Measurements from ENCODE around the gene PHGDH. TPM values are rescaled to one million over a fixed set of nuclear protein-coding genes. Genes with fewer than 3 reads are reported as not detected.

PHGDH gene
- total RNA-seq, 1 donor from 2014 or later: 371 TPM

DNA sequence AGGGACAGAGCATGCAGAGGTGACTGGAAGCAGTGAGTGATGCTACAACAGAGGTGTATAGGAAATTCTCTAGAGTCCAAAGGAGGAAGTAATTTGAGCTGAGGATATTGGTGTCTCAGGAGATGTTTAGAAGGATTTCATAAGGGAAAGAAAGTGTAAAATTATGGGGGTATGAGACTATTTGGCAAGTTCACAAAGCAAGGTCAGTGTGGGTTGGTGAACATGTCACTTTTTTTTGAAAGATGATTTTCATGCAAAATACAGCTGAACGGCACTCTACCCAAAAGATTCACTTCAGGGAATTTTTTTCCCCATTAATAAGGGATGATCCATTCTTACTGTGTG lies 32.8 kb downstream of the PHGDH start:
- no peaks in the 10 kb centered on the region for H3K9me3 ChIP-seq (ENCODE audit: insufficient read depth, low read depth, low read length)
- no peaks in the 10 kb centered on the region for H3K27me3 ChIP-seq (ENCODE audit: insufficient read depth, low read length)
- no peak overlapping the region for H3K27ac Mint-ChIP-seq (ENCODE audit: unreplicated experiment)
- no peak overlapping the region for H2AFZ ChIP-seq (ENCODE audit: low read depth, low read length)
- peaks cover 2% of the 10 kb centered on the region for H3K9me3 Mint-ChIP-seq (ENCODE audit: unreplicated experiment)
- peaks cover 31% of the 10 kb centered on the region for H3K36me3 Mint-ChIP-seq (ENCODE audit: low read depth, unreplicated experiment)
- H3K4me1 Mint-ChIP-seq (ENCODE audit: low read depth, unreplicated experiment): peaks cover 21% of the 10 kb centered on the region
- TF ChIP-seq, protein P1, sequence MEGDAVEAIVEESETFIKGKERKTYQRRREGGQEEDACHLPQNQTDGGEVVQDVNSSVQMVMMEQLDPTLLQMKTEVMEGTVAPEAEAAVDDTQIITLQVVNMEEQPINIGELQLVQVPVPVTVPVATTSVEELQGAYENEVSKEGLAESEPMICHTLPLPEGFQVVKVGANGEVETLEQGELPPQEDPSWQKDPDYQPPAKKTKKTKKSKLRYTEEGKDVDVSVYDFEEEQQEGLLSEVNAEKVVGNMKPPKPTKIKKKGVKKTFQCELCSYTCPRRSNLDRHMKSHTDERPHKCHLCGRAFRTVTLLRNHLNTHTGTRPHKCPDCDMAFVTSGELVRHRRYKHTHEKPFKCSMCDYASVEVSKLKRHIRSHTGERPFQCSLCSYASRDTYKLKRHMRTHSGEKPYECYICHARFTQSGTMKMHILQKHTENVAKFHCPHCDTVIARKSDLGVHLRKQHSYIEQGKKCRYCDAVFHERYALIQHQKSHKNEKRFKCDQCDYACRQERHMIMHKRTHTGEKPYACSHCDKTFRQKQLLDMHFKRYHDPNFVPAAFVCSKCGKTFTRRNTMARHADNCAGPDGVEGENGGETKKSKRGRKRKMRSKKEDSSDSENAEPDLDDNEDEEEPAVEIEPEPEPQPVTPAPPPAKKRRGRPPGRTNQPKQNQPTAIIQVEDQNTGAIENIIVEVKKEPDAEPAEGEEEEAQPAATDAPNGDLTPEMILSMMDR (IDR thresholded peaks at IDR 0.05; ENCODE audit: insufficient read depth, low read depth, low read length): no peak
- TF ChIP-seq EZH2 (IDR thresholded peaks at IDR 0.05; ENCODE audit: insufficient read depth, low read length): no peak
- FAIRE-seq (no peak), DNase-seq (ENCODE audit: low read depth) (no peak)
- H3K36me3 ChIP-seq (ENCODE audit: insufficient read depth, low read length): peaks cover 3% of the 10 kb centered on the region
- no peak overlapping the region for H3K27ac ChIP-seq (ENCODE audit: low read depth, low read length)
- no peaks in the 10 kb centered on the region for H4K20me1 ChIP-seq (ENCODE audit: insufficient read depth, low read length)
- H3K79me2 ChIP-seq (ENCODE audit: insufficient read depth, low read length): no peaks in the 10 kb centered on the region
- no peak overlapping the region for H3K4me3 ChIP-seq (ENCODE audit: insufficient read depth, low read depth, low read length)
- peaks cover 6% of the 10 kb centered on the region for H3K27me3 Mint-ChIP-seq (ENCODE audit: low read depth, unreplicated experiment)
- H3K4me2 ChIP-seq (ENCODE audit: low read length): no peak overlapping the region
- H3K9ac ChIP-seq (ENCODE audit: low read length): no peak overlapping the region
- no peak overlapping the region for H3K4me3 Mint-ChIP-seq (ENCODE audit: unreplicated experiment)
- H3K4me1 ChIP-seq (ENCODE audit: insufficient read depth, low read length): peaks cover 3% of the 10 kb centered on the region

DNA sequence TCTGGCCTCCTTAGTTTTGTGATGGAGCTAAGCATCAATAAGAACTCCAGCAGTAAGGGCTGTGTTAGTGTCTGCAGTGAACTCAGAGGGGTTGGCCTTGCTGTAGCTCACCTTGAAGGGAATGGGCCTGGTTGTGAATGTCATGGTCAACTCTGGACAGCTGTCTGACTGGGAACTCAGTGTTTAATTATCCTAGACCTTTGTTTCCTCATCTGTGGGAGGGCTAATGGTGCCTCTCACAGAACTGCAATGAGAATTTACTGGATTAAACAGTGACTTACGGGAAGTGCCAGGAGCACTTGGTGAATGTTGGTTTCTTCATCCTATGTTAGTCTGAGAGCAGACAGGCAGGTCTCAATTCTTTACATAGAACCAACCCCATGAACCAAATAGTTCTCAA lies 33.3 kb downstream of the PHGDH start:
- DNase-seq (ENCODE audit: low read depth) (no peak), FAIRE-seq (no peak)
- Mint-ChIP-seq H3K4me3 (ENCODE audit: unreplicated experiment) (no peak overlapping the region), H3K27ac (ENCODE audit: unreplicated experiment) (peak overlapping the region; percentile 2), H3K4me1 (ENCODE audit: low read depth, unreplicated experiment) (peaks cover 21% of the 10 kb centered on the region), H3K36me3 (ENCODE audit: low read depth, unreplicated experiment) (peaks cover 26% of the 10 kb centered on the region), H3K9me3 (ENCODE audit: unreplicated experiment) (peaks cover 3% of the 10 kb centered on the region), H3K27me3 (ENCODE audit: low read depth, unreplicated experiment) (peaks cover 10% of the 10 kb centered on the region)
- Histone ChIP-seq H3K9me3 (ENCODE audit: insufficient read depth, low read depth, low read length) (no peaks in the 10 kb centered on the region), H3K27me3 (ENCODE audit: insufficient read depth, low read length) (peaks cover 4% of the 10 kb centered on the region), H3K79me2 (ENCODE audit: insufficient read depth, low read length) (no peaks in the 10 kb centered on the region), H3K4me1 (ENCODE audit: insufficient read depth, low read length) (peaks cover 3% of the 10 kb centered on the region), H4K20me1 (ENCODE audit: insufficient read depth, low read length) (no peaks in the 10 kb centered on the region), H3K9ac (ENCODE audit: low read length) (no peak overlapping the region), H2AFZ (ENCODE audit: low read depth, low read length) (no peak overlapping the region), H3K4me3 (ENCODE audit: insufficient read depth, low read depth, low read length) (no peak overlapping the region), H3K27ac (ENCODE audit: low read depth, low read length) (no peak overlapping the region), H3K4me2 (ENCODE audit: low read length) (no peak overlapping the region), H3K36me3 (ENCODE audit: insufficient read depth, low read length) (no peaks in the 10 kb centered on the region)
- TF ChIP-seq, protein P1 (IDR thresholded peaks at IDR 0.05; ENCODE audit: insufficient read depth, low read depth, low read length): no peak
- TF ChIP-seq EZH2 (IDR thresholded peaks at IDR 0.05; ENCODE audit: insufficient read depth, low read length): no peak

DNA sequence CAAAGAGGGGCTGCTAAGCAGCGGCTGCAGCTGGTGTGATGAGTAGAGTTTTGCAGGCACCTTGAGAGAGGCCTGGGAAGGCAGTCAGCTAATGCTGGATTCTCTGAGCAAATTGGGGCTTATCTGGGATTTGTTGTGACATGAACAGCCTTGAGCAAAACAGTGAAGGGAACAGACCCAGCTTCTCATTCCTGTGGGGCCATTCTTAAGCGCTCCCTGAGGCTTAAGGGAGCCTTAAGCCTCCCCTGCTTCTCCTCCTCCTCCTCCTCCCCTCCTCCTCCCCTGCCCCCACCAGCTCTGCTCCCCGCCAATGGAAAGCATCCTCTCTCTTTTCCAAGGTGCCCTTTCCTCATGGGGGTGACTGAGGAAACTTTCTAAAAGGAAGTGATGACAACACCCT lies 35.7 kb downstream of the PHGDH start:
- FAIRE-seq (no peak), DNase-seq (ENCODE audit: low read depth) (no peak)
- peaks cover 16% of the 10 kb centered on the region for H3K36me3 Mint-ChIP-seq (ENCODE audit: low read depth, unreplicated experiment)
- H3K27ac ChIP-seq (ENCODE audit: low read depth, low read length): no peak overlapping the region
- H3K79me2 ChIP-seq (ENCODE audit: insufficient read depth, low read length): no peaks in the 10 kb centered on the region
- no peak overlapping the region for H3K27ac Mint-ChIP-seq (ENCODE audit: unreplicated experiment)
- TF ChIP-seq, protein P1 (IDR thresholded peaks at IDR 0.05; ENCODE audit: insufficient read depth, low read depth, low read length): no peak
- TF ChIP-seq EZH2 (IDR thresholded peaks at IDR 0.05; ENCODE audit: insufficient read depth, low read length): no peak
- H3K27me3 ChIP-seq (ENCODE audit: insufficient read depth, low read length): peaks cover 8% of the 10 kb centered on the region
- no peak overlapping the region for H3K9ac ChIP-seq (ENCODE audit: low read length)
- H3K4me3 Mint-ChIP-seq (ENCODE audit: unreplicated experiment): no peak overlapping the region
- H3K36me3 ChIP-seq (ENCODE audit: insufficient read depth, low read length): no peaks in the 10 kb centered on the region
- no peak overlapping the region for H3K4me3 ChIP-seq (ENCODE audit: insufficient read depth, low read depth, low read length)
- H2AFZ ChIP-seq (ENCODE audit: low read depth, low read length): no peak overlapping the region
- peaks cover 18% of the 10 kb centered on the region for H3K27me3 Mint-ChIP-seq (ENCODE audit: low read depth, unreplicated experiment)
- H3K4me1 Mint-ChIP-seq (ENCODE audit: low read depth, unreplicated experiment): peaks cover 12% of the 10 kb centered on the region
- H3K9me3 Mint-ChIP-seq (ENCODE audit: unreplicated experiment): peaks cover 3% of the 10 kb centered on the region
- no peaks in the 10 kb centered on the region for H3K9me3 ChIP-seq (ENCODE audit: insufficient read depth, low read depth, low read length)
- H3K4me1 ChIP-seq (ENCODE audit: insufficient read depth, low read length): no peaks in the 10 kb centered on the region
- H3K4me2 ChIP-seq (ENCODE audit: low read length): no peak overlapping the region
- H4K20me1 ChIP-seq (ENCODE audit: insufficient read depth, low read length): no peaks in the 10 kb centered on the region

Measured in astrocyte (in vitro differentiated cells and primary cell).